GM21528 (cell line): ENCODE measurements around the gene ITGBL1.
A peak's percentile ranks its signal among the peaks of the same experiment; 100 is the strongest.

Experiments
- ATAC-seq: cut with Tn5 transposase; IDR thresholded peaks from one replicate; pipeline ENCODE4 v1.9.1; 2021; ENCODE audit warnings: mild to moderate bottlenecking, moderate library complexity; ENCODE audit not compliant: unreplicated experiment, low FRiP score

ITGBL1 gene

GRCh38 chr13:101452519-101453485 lies at the start of gene ITGBL1:
Gene ITGBL1 (plus strand): TSS chr13:101452675. CDS start chr13:101452834, 159 bp downstream.
- peak; percentile 93 for ATAC-seq

- ATAC-seq = no peak
Measured at GRCh38 chr13:101406791-101407190, 45.7 kb upstream of the ITGBL1 start.

- ATAC-seq = no peak
Measured at GRCh38 chr13:101408154-101408553, 44.3 kb upstream of the ITGBL1 start.

- ATAC-seq = no peak
Measured at GRCh38 chr13:101408992-101409656, 43.4 kb upstream of the ITGBL1 start.

GRCh38 chr13:101412076-101412475 lies 40.4 kb upstream of the ITGBL1 start:
- no peak for ATAC-seq

GRCh38 chr13:101415358-101416174 lies 36.9 kb upstream of the ITGBL1 start:
- ATAC-seq = no peak

GRCh38 chr13:101416181-101417042 lies 36.1 kb upstream of the ITGBL1 start, which contains the start of gene NALCN:
Gene NALCN (minus strand): TSS chr13:101416508. CDS start chr13:101399126, 17,382 bp downstream.
- no peak for ATAC-seq

GRCh38 chr13:101417043-101417406 lies 35.5 kb upstream of the ITGBL1 start:
- no peak for ATAC-seq

- no peak for ATAC-seq
Measured at GRCh38 chr13:101417501-101417900, 35.0 kb upstream of the ITGBL1 start.

- ATAC-seq = no peak
Measured at GRCh38 chr13:101423872-101424271, 28.6 kb upstream of the ITGBL1 start.

- no peak for ATAC-seq
Measured at GRCh38 chr13:101424381-101425155, 27.9 kb upstream of the ITGBL1 start.

- ATAC-seq = no peak
Measured at GRCh38 chr13:101425156-101425471, 27.4 kb upstream of the ITGBL1 start.

GRCh38 chr13:101425623-101426022 lies 26.9 kb upstream of the ITGBL1 start:
- ATAC-seq = no peak

GRCh38 chr13:101429733-101430132 lies 22.7 kb upstream of the ITGBL1 start:
- ATAC-seq = no peak

GRCh38 chr13:101433895-101434294 lies 18.6 kb upstream of the ITGBL1 start:
- no peak for ATAC-seq

GRCh38 chr13:101434486-101434885 lies 18.0 kb upstream of the ITGBL1 start:
- ATAC-seq = no peak

GRCh38 chr13:101447852-101448251 lies 4.6 kb upstream of the ITGBL1 start:
- ATAC-seq = no peak

- no peak for ATAC-seq
Measured at GRCh38 chr13:101449790-101450748, 2.4 kb upstream of the ITGBL1 start.
